IPS-NIHi7 (cell line): ENCODE measurements around the gene IGFBP4.
"Not testable (repeated sequence)": the region's sequence is repeated elsewhere in the genome, so short reads cannot be mapped to it uniquely, and the experiment has no call there.

Source experiments
- DNase-seq: peaks from one replicate; pipeline ENCODE4 v3.0.0; 2012; ENCODE audit warnings: mixed read lengths; ENCODE audit errors: extremely low spot score

Gene IGFBP4

DNA sequence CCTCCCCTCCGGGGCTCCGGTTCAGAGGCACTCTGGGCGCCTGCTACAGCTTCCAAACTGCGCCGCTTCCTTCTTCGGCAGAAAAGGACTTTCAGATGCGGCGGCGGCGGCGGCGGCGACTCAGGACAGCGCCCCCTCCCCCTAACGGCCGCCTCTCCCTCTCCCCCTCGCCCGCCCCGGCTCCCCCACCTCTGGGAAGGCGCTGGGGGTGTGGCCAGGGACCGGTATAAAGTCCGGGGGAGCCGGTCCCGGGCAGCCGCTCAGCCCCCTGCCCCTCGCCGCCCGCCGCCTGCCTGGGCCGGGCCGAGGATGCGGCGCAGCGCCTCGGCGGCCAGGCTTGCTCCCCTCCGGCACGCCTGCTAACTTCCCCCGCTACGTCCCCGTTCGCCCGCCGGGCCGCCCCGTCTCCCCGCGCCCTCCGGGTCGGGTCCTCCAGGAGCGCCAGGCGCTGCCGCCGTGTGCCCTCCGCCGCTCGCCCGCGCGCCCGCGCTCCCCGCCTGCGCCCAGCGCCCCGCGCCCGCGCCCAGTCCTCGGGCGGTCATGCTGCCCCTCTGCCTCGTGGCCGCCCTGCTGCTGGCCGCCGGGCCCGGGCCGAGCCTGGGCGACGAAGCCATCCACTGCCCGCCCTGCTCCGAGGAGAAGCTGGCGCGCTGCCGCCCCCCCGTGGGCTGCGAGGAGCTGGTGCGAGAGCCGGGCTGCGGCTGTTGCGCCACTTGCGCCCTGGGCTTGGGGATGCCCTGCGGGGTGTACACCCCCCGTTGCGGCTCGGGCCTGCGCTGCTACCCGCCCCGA is at the start of gene IGFBP4:
IGFBP4 (plus strand) TSS at position 255 of the 792 bp plus-strand sequence; CDS start at position 541, 286 bp downstream.
- DNase-seq, result peak; percentile 83

DNA sequence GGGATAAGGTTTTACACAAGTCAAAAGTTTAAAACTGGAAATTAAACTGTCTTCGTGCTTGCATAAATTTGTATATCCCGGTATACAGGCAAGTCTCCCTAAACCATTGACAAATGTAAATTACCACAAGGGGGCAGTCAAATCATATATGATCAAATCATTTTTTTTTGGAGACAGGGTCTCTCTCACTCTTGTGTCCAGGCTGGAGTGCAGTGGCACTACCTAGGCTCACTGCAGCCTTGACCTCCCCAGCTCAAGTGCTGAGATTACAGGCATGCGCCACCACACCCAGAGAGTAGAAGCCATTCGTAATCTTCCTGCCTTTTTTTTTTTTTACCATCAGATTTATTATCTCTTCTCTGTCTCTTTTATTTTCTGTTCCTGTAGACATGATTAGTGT is 44.1 kb upstream of the IGFBP4 start:
- peak; percentile 27 for DNase-seq

DNA sequence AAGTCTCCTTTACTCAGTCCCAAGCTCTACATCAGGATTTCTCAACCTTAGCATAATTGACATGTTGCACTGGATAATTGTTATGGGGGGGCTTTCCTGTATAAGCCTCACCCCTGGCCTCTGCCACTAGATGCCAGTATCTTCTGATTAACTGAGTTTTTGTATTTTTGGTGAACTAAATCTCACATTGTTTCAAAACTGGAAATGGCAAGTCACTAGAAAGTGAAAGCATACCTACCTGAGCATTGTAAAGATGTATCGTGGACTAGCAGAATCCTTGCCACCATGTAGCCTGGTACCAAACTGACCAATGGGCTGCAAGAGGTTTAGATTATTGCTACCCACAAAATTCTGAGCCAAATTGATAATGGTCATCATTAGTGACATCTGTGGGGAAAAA is 40.6 kb upstream of the IGFBP4 start:
- DNase-seq, result no peak

DNA sequence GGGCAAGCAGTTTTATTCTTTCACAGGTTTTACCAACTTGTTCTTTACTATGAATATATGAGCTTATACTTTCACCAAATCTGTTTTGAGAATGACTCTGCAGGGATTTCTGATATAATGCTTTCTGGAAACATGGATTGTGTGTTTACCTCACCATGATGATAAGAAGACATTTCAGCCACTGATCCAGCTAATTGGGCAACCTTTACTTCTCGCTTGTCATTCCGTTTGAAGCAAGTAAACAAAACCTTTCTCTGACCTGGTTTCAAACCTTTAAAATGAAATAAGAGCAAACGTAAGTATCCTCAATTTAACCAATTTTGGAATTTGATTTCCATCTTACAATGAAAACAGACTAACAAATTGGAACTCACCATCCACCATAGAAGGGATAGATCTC is 39.2 kb upstream of the IGFBP4 start:
- no peak for DNase-seq

DNA sequence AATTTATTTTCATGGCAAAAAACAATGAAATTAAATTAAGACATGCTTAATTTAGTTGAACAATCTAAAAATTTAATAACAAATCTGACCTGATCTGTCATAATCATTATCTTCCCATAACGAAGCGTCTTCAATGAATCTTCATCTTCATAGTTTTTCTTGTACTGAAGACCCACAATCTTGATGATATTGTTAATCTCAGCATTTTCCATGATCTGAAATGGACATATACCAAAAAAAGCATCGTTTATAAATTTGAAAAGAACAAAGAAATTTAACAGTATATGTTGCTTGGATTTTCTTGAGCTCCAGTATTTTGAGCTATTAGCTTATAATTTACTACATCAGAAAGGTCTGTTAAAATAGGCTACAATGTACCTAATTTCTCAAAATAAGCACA is 35.8 kb upstream of the IGFBP4 start:
- no peak for DNase-seq

DNA sequence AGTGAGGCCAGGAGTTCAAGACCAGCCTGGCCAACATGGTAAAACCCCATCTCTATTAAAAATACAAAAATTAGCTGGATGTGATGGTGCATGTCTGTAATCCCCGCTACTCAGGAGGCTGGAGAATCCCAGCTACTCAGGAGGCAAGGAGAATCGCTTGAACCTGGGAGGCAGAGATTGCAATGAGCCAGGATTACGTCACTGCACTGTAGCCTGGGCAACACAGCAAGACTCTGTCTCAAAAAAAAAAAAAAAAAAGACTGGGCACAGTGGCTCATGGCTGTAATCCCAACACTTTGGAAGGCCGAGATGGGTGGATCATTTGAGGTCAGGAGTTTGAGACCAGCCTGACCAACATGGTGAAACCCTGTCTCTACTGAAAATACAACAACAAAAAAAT is 33.7 kb upstream of the IGFBP4 start:
- DNase-seq, result not testable (repeated sequence)

DNA sequence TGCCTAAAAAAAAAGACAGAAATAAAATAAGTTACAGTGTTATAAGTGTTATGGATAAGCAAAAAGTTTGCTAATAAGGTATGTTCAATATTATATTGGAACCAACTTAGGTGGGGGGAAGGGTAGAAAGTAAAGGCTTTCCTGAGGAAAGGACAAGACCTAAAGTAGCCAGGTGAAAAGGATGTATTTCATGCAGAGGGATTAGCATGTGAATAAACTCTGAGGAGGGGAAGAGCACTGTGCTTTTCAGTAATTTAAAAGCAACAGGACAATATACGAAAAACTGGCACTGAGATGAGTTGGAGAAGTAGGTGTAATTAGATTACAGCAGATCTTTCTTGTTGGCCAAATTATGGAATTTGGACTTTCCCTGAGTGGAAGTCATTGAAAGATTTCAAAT is 33.2 kb upstream of the IGFBP4 start:
- DNase-seq, result peak; percentile 24

DNA sequence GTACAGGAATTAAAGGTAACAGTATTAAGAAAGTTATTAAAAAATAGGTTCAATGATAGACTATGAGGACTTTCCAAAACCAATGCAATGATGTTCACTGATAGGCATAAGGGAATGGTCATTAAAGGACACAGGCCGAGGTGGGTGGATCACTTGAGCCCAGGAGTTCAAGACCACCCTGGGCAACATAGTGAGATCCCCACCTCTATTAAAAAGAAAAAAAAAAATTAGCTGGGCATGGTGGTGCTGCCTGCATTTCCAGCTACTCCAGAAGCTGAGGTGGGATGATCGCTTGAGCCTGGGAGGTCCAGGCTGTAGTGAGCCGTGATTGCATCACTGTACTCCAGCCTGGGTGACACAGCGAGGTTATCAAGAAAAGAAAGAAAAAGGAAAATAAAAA is 31.4 kb upstream of the IGFBP4 start:
- DNase-seq, result no peak

DNA sequence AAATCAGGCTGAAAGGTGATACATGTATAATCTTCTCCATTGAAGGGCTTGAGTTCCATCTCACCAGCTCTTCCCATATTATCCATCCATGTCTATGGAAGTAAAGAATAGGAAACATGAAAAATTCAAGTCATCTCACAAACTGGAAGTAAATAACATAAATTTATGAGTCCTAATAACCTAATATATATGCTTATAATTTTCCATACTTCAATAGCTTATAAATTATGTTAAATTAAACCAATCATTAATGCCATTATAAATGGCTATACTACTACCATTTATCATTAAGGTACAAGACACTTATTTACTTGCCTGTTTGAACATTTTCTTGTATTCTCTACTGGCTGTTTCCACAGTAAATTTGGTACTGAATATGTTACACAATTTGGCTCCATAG is 30.4 kb upstream of the IGFBP4 start:
- DNase-seq, result no peak

DNA sequence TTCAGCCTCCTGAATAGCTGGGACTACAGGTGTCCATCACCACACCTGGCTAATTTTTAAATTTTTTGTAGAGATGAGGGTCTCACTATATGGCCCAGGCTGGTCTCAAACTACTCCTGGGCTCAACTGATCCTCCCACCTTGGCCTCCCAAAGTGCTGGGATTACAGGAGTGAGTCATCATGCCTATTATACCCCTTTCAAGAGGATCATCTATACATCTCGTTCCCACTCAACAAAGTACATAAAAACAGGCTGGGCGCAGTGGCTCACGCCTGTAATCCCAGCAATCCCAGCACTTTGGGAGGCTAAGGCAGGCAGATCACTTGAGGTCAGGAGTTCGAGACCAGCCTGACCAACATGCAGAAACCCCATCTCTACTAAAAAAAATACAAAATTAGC is 28.9 kb upstream of the IGFBP4 start:
- not testable (repeated sequence) for DNase-seq

DNA sequence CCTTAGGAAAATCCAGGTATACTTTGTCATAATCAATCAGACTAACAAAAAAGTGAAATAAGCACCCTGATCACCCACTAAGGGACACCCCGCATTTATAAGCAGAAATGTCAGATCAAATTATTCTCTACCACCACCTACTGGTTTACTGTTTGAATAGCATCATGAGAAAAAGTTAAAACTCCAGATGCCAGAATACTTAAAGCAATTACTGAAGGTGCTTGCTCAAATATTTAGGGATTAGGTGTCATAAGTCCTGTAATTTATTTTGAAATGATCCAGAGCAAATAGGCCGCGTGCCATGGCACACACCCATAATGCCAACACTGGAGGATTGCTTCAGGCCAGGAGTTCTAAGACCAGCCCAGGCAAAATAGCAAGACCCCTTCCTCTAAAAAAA is 27.9 kb upstream of the IGFBP4 start:
- no peak for DNase-seq

DNA sequence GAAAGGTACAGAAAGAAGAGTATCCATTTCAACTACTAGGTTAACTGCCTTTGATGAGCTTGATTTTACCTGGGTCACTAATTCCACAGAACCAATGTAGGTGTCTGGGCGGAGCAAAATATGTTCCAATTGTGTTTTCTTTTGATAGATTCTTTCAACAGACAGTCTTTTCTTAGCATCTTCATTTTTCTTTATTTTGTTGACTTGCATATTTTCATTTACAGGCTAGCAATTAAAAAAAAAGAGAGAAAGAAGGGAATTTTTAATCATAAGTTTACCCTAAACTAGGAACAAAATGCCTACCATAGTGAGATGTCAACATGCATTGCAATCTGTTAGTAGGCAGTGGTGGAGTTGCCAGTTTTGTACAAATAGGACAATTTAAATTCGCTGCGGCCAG is 26.6 kb upstream of the IGFBP4 start:
- no peak for DNase-seq

DNA sequence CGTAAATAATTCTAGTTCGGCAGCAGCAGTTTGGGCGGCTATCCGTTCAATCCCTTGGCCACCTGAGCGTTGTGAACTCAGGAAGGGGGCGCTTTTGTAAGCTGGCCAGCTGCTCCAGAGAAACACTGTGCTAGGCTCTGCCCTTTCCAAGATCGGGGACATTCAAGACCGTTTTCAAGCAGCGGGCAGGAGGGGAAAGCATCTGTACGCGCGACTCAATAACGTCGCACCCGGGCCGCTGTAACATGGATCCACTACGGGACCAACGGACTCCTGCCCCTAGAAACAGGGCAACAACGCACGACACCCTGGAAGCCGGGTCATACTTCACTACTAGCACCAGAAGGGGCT is 26.0 kb upstream of the IGFBP4 start:
- DNase-seq, result peak; percentile 38

DNA sequence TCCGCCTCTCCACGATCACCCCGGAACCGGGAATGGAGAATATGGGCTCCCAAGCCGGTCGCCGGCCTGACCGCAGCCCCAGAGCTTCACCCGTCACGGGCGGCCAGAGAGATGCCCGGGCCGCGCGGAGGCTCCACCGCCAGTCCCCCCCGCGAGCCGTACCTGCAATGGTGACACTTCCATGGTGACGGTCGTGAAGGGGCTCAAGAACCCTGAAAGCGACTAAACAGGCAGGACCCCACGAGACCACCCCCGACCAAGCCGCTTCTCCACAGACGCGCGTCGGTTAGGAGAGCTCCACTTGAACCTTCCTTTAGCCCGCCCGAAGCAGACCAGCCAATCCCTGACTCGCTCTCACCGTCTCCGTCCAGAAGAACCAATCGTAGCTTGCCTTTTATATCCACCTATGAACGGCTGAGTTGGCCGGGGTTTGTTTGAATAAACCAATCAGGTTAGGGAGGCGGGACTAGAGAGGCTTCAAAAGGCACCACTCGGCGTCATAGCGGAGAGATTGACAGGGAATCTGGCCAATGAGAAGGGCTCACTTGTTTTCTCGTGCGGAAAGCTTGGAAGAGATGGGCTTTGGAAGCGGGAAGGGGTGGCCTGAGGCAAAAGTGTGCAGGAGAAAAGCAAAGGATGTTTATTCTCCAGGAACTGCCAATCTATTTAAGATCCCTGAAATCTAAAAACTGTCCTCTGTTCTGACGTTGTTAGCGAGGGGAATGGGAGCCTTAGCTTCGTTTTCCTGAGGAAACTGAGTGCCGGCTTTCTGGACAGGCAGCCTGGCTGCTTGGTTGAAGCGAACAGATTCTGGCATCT is 25.4 kb upstream of the IGFBP4 start, which contains the start of gene TOP2A:
TOP2A (minus strand) TSS at position 288 of the 819 bp plus-strand sequence; CDS start at position 183, 105 bp downstream.
- DNase-seq, result peak; percentile 99

DNA sequence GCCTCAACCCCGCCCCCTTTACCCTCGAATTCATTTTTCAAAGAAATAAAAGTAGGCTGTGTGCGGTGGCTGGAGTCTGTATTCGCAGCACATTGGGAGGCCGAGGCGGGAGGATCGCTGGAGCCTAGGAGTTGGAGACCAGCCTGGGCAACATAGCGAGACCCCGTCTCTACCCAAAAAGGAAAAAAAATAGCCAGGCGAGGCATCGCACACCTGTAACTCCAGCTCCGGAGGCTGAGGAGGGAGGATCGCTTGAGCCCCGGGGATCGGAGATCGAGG is 24.9 kb upstream of the IGFBP4 start:
- no peak for DNase-seq

DNA sequence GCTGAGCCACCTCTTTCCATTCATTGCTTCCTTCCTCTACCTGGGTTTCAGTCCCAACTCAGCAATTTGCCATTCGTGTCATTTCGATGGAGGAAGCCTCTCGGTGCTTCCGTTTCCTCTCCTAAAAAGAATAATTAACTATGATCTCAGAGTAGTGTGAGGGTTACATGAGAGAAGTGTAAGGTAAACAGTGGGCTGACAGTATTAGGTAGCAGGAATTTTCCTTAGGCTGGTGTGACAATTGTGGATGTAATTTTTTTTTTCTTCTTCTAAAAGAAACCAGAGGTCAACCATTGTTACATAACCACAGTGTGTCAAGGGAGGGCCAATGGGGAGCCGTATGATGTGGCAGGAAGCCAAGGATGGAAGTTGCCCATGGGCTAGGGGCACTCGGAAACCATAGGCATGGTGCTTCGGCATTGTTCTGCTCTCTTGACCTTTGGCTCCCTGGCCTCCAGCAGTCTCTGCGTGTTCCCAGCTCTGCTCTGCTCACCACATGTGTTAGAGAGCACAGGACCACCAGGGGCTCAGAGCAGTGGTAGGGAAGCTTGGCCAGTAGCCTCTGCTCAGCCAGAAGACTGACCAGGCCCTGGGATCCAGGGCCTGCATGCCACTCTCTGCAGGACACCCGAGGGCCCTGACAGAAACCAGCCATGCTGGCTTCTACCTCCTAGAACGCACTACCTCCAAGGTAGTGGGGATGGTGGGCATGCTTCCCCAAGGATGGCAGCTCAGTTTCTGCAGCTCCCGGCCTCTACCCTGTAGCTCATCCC is 23.5 kb upstream of the IGFBP4 start:
- DNase-seq, result no peak

DNA sequence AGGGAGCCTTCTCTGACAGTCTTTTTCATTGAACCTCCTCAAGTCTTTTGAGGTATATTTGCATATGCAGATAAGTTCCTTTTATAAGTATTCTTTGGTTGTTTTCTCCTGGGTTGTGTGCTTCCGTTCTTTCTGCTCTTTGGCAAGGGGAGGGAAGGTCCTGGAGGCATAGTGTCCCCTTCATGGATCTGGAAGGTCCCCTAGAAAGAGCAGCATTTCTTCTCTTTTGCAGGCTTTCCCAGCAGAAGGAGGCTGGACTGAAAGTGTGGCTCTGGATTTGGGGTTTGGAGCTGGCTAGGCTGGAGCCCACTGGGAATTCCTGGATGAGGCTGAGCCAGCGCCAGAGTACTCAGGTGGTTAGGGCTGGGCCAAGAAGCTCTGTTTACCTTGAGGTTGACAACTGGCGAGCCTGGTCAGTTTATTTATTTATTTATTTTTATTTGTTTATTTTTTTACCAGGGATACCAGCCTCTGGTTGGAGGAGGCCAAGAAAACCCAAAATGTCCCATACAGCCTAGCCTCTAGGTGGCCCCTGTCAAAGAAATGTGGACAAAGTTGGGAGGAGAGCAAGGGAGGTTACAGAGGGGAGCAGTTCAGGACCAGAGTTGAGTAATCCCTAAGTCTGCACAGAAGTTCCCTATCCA is 20.1 kb upstream of the IGFBP4 start:
- DNase-seq, result peak; percentile 73

DNA sequence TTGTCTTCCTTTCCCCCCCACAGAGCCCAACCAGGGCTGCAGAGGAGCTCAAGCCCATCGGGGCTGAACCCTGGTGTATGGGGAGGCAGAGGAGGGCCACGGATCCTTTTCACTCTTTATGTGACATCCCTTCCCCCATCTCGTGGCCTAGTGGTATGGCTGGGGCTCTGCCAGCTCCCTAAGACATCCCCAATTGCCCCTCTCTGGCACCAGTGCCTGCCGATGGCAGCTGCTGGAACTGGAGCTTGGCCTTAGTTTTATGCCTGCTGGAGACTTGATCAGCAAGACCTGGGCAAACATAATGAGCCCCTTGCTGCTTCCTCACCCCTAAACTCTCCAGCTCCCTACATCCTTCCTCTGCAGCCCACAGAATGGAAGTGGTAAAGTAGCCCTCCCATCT is 17.5 kb upstream of the IGFBP4 start:
- DNase-seq, result no peak

DNA sequence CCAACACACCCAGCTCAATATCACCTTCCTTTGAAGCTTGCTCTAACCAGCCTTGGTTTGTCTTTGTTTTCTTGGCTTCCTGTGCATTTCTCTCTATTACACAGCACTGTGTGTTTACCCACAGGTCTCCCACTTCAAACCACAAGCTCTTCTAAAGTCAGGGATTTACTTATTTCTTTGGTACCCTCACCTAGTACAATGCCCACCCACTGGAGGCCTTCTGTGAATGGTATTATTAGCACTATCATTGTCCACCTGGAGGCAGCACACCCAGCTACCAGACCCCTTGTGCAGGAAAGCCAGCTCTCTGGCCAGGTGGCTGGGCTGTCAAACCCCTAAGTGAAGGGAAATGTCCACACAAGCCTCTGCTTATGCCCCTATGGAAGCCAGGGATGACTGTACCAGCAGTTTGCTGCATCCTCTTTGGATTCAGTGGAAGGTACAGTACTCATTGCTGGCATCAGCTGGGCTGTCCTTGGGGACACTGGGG is 16.2 kb upstream of the IGFBP4 start:
- DNase-seq, result no peak

DNA sequence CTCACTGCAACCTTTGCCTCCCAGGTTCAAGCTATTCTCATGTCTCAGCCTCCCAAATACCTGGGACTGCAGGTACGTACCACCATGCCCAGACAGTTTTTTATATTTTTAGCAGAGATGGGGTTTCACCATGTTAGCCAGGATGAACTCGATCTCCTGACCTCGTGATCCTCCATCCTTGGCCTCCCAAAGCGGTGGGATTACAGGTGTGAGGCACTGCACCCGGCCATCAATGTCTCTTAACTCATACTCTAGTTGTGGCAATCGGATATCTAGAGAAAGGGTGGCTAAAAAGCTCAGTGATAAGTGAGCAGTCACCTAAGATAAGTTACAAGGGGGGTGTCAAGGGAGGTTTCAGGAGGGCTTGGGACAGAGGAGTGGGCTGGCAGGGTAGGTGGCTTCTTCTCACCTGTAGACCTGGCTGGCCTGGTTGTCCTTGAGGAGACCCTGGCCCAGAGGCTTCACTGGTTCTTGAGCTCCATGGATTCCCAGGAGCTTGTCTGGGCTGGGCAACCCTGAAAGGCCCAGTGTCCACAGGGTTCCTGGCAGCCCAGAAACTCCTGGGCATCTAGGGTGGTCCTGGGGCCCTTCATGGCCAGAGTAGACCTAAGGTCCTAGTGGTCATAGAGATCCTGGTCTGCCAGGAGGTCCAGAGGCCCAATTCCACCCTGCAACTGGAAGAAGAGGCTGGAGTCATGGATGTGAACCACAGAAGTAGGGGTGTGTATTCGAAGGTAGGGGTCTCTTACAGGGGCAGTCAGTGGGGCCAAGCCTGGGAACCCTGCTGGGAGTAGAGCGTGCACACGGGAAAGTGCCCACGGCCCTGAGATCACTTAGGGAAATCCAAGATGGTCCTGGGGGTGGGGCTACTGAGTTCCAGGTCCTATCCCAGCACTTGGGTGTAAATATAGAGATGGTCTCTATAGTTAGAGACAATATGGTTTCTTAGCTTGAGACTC is 12.7 kb upstream of the IGFBP4 start:
- DNase-seq, result no peak

DNA sequence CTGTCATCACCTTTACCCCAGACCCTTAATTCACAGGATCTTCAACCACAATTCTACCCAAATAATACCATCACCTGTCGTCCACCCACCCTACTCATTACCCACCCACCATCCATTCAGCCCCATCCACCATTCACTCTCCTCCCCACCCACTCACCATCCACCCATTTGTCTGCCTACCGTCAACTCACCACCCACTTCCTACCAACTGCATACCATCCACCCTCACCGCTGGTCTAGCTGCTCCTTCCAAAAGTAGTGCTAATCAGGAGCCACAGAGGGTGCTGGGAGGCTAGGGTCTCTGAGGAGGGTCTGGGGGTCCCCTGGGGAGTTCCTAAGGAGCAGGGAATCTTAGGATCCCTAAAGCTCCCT is 12.0 kb upstream of the IGFBP4 start:
- DNase-seq, result no peak
